Skeletal muscle tissue (tissue), 4 donors: Measurements from ENCODE around the gene PDZK1IP1. TPM values are rescaled to one million over a fixed set of nuclear protein-coding genes. Genes with fewer than 3 reads are reported as not detected.

ENCODE experiments used
- H3K27ac ChIP-seq: one replicate; pipeline ENCODE4 v1.7.0; 2013; ENCODE audit warnings: mild to moderate bottlenecking, low read depth, low read length, inconsistent platforms
- H3K27me3 ChIP-seq, 3 donors: one replicate each; pipeline ENCODE4 v1.7.0; 2013; ENCODE audit warnings: low read length in 3 of 3; ENCODE audit not compliant: control insufficient read depth in 3 of 3, insufficient read depth in 3 of 3
- H3K36me3 ChIP-seq, 3 donors: one replicate each; pipeline ENCODE4 v1.7.0; 2013; ENCODE audit warnings: low read length in 3 of 3; ENCODE audit not compliant: control insufficient read depth in 3 of 3, insufficient read depth in 3 of 3
- H3K4me1 ChIP-seq, 3 donors: one replicate each; pipeline ENCODE4 v1.7.0; 2013; ENCODE audit warnings: low read length in 3 of 3, mild to moderate bottlenecking in 3 of 3; ENCODE audit not compliant: control insufficient read depth in 3 of 3, insufficient read depth in 3 of 3
- H3K4me3 ChIP-seq, 3 donors: one replicate each; pipeline ENCODE4 v1.7.0; 2013; ENCODE audit warnings: low read length in 3 of 3
- H3K9ac ChIP-seq, 3 donors: one replicate each; pipeline ENCODE4 v1.7.0; 2013; ENCODE audit warnings: low read length in 3 of 3, mild to moderate bottlenecking in 3 of 3, moderate library complexity in 2 of 3, low read depth in 1 of 3
- H3K9me3 ChIP-seq, 3 donors: one replicate each; pipeline ENCODE4 v1.7.0; 2013; ENCODE audit warnings: low read length in 3 of 3; ENCODE audit not compliant: control insufficient read depth in 3 of 3
- total RNA-seq: library from RNA; depleted of rRNA; stranded (reverse); fragments of >200 nt; gene quantifications from one replicate; pipeline ENCODE4 v1.2.3, GENCODE V29; 2014
- donor health status: Osteomylitis.

PDZK1IP1 gene, protein sequence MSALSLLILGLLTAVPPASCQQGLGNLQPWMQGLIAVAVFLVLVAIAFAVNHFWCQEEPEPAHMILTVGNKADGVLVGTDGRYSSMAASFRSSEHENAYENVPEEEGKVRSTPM
- total RNA-seq = not detected

DNA sequence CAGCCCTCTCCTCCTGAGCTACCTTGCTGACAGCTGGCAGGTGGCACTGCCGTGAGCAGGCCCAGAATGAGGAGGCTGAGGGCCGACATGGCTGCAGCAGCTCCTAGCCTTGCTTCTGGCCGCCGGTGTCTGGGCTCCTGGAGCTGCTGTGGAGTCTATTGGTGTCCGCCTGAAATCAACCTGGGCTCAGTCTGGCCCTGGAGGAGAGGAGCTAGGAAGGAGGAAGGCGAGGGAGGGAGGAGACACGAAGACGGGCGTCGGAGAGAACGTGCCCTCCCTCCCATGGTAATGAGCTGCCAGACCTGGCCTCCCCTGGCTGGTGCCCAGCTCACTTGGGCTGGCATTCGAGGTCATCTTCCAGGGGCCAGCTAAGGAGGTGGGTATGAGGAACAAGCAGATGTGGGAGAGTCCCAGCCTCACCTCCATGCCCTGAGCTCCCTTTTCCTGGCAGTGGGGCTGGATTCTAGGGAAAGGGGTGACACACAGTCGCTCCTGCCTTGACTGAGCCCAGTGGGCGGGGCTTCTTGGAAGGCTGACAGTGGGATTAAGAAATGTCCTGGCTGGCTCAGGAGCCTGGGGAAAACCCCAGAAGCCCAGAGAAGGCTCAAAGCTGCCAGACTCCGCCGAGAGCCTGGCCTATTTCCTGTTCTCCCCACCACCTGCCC lies at the start of gene PDZK1IP1:
Gene PDZK1IP1 (minus strand): TSS at position 193 of the 665 bp plus-strand sequence. CDS start 104 bp downstream, at position 89.
- H3K9me3 ChIP-seq = no peaks in the 10 kb centered on the region
- peaks cover 24 to 38% (median 26%) of the 10 kb centered on the region in 3 donors for H3K4me1 ChIP-seq
- no peaks in the 10 kb centered on the region for H3K27me3 ChIP-seq
- peak within 1 kb of the TSS in 1 of 3 donors; percentile 41 for H3K4me3 ChIP-seq
- peak within 1 kb of the TSS; percentile 46 for H3K27ac ChIP-seq
- H3K36me3 ChIP-seq = no peaks in the 10 kb centered on the region
- H3K9ac ChIP-seq = peak within 1 kb of the TSS; percentile 12 to 54 (median 40)

DNA sequence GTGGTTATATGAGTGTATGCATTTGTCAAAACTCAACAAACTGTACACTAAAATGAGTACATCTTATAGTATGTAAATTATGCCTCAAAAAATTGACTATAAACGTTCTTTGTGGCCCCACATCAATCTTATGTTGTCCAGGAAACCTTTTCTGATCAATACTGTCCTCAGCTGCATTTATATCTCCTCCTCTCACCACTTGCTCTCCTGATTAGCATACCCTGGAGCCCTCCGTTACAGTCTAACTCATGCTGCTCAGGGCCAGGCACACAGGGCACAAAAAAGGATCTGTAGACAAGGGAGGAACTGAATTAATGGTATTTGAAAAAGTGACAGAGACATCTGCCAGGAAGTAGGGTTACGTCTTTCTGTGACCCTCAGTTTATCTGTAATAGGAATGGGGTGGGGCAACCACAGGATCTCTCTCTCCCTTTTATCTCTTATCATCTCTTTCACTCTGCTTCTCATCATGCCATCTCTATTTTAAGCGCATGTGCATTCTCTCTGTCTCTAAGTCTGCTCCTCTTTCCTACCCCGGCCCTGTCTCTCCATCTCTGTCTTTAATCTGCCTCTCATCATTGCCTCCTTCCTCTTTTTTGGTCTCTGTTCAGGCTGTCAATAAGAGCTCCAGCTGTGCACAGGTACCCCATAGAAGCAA lies 49.2 kb upstream of the PDZK1IP1 start:
- Histone ChIP-seq H3K27ac (no peak overlapping the region), H3K36me3 (no peaks in the 10 kb centered on the region), H3K4me1 (peaks cover 0 to 6% (median 2%) of the 10 kb centered on the region in 3 donors), H3K27me3 (peaks cover 13 to 19% (median 14%) of the 10 kb centered on the region in 3 donors), H3K4me3 (no peak overlapping the region), H3K9ac (no peak overlapping the region), H3K9me3 (no peaks in the 10 kb centered on the region)

DNA sequence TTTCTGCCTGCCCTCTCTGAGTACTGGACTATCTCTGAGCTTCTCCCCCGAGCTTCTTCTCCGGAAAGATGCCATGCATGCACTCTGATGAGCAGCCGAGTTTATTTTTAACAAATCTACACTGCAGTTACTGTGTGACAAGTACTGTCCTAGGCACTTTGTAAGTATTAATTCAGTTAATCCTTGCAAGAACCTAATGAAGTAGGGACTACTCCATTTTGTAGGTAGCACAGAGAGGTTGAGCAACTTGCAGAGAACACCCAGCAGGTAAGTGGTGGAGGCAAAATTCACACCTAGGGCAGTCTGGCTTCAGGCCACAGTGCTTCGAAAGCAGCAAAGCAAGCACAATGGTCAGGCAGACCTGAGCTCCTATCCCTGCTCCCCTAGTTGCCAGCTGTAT lies 46.0 kb upstream of the PDZK1IP1 start:
- peaks cover 6 to 13% (median 9%) of the 10 kb centered on the region in 3 donors for H3K4me1 ChIP-seq
- no peaks in the 10 kb centered on the region for H3K9me3 ChIP-seq
- no peak overlapping the region for H3K4me3 ChIP-seq
- no peaks in the 10 kb centered on the region for H3K36me3 ChIP-seq
- H3K9ac ChIP-seq = peak overlapping the region in 1 of 3 donors; percentile 16
- no peak overlapping the region for H3K27ac ChIP-seq
- H3K27me3 ChIP-seq = peaks cover 31 to 44% (median 34%) of the 10 kb centered on the region in 3 donors

DNA sequence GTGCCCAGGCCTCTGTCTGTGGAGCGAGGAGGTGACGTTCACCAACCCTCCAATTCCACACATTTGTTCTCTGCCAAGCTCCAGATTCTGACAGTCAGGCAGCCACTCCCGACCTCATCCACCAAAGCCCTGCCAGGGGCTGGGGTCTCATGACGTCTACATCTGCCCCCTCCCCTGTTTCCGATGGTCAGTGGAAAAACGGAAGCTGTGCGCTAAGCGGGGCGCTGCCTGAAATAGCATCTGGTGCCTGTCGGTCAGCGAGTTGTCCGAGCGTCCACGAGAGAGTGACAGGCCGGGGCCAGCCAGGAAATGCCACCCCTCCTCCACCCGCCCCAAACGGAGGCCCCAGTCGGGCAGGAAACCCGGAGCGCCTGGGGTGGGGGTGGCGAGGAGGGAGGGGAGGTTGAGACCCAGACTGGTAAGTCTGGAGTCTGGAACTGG lies 45.4 kb upstream of the PDZK1IP1 start:
- H3K4me3 ChIP-seq = peak overlapping the region in 2 of 3 donors; percentile 10 to 13
- H3K4me1 ChIP-seq = peaks cover 6 to 14% (median 9%) of the 10 kb centered on the region in 3 donors
- H3K9ac ChIP-seq = peak overlapping the region in 2 of 3 donors; percentile 16 to 46
- H3K36me3 ChIP-seq = no peaks in the 10 kb centered on the region
- H3K27ac ChIP-seq = peak overlapping the region; percentile 12
- H3K9me3 ChIP-seq = no peaks in the 10 kb centered on the region
- peaks cover 37 to 50% (median 39%) of the 10 kb centered on the region in 3 donors for H3K27me3 ChIP-seq

DNA sequence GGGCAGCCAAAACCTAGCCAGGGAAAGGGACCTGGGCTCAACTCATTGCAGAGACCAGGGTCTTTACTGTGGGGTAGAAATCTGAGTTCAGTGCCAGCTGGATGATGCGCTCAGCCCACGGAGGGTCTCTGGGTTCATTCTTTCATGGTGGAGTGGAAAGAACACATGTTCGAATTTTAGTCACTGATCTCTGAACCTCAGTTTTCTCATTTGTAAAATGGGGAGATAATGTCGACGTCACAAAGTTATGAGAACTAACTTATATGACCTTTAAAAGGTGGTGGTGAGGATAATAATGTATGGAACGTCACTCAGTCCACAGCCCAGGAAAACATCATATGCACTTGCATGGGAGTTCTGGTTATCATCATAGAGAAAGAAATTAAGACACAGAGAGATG lies 43.4 kb upstream of the PDZK1IP1 start:
- Histone ChIP-seq H3K27ac (no peak overlapping the region), H3K9ac (no peak overlapping the region), H3K27me3 (peaks cover 57 to 70% (median 60%) of the 10 kb centered on the region in 3 donors), H3K9me3 (no peaks in the 10 kb centered on the region), H3K4me1 (peaks cover 6 to 14% (median 9%) of the 10 kb centered on the region in 3 donors), H3K36me3 (no peaks in the 10 kb centered on the region), H3K4me3 (no peak overlapping the region)

DNA sequence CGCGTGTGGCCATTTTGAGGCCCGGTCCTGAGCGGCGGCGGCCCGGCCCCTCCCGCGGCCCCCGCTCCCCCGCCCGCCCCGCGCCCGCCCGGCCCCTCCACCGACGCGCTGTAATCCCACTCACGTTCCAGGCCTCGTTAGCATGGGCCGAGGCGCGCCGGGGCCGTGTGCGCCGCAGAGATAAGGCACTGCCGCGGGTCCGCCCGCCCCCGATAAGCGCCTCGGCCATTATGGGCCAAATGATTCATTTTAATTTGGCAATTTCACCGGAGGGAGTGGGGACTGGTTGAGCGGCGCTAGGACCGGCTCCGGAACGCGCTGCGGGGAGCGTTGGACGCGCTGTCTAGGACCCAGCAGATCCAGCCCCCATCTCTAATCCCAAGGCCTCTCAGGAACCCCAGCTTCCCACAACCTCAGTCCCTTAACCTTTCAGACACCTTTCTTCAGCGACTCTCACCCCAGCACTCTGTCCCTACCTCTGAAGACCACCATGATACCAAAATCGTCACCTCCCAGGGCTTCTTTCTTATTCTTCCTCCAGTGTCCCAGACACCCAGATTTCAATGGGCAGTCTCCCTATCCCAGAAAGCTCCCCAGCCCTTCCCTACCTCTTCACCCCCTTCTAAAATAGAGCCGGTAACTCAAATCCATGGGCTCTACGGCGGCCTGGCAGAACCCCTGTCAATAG lies 42.5 kb upstream of the PDZK1IP1 start, which contains the start of gene TAL1:
Gene TAL1 (minus strand): TSS at position 39 of the 688 bp plus-strand sequence. CDS start 6,337 bp downstream, outside the sequence.
- H3K4me1 ChIP-seq = peaks cover 6 to 17% (median 9%) of the 10 kb centered on the region in 3 donors
- peaks cover 66 to 76% (median 69%) of the 10 kb centered on the region in 3 donors for H3K27me3 ChIP-seq
- H3K36me3 ChIP-seq = no peaks in the 10 kb centered on the region
- H3K9ac ChIP-seq = peak within 1 kb of the TSS; percentile 59 to 77 (median 62)
- H3K9me3 ChIP-seq = no peaks in the 10 kb centered on the region
- H3K4me3 ChIP-seq = peak within 1 kb of the TSS; percentile 55 to 76 (median 74)
- peak within 1 kb of the TSS; percentile 84 for H3K27ac ChIP-seq

DNA sequence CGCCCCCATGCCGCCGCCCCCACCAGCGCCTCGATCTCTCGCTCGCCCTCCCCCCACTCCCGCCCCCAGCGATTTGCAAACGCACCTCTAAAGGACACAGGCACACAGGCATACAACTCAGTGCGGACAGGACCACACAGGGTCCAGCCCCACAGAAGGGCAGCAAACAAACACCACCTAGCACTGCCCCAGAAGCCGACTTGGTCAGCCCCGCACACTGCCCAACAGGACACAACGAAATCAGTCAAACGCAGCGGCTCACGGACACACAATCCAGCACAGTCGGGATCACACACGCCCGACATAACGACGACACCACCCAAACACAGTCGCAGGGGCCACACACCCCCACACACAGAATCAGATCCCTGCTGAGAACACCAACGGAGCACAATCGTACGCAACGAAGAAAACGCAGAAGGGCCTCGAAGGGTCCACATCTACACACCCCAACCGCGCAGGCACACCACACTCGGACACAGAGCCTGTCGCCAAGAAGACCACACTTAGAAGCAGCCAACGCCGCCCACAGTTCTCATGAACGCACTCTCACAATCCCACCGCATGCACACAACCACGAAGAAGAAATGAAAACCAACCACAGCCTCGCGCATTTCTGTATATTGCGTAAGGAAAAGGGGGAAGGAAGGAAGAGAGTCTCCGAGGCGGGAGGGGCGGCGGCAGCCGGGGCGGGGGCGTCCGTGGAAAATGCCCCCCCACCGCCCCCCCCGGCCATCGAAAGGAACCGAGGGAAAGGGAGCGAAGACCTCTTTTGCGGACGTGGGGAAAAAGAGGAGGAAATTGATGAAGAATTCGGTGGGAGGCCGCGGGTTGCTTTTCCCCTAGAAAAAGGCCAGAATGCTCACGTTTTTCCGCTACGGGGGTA lies 41.7 kb upstream of the PDZK1IP1 start:
- peak overlapping the region; percentile 84 for H3K27ac ChIP-seq
- H3K9me3 ChIP-seq = no peaks in the 10 kb centered on the region
- peaks cover 8 to 18% (median 9%) of the 10 kb centered on the region in 3 donors for H3K4me1 ChIP-seq

DNA sequence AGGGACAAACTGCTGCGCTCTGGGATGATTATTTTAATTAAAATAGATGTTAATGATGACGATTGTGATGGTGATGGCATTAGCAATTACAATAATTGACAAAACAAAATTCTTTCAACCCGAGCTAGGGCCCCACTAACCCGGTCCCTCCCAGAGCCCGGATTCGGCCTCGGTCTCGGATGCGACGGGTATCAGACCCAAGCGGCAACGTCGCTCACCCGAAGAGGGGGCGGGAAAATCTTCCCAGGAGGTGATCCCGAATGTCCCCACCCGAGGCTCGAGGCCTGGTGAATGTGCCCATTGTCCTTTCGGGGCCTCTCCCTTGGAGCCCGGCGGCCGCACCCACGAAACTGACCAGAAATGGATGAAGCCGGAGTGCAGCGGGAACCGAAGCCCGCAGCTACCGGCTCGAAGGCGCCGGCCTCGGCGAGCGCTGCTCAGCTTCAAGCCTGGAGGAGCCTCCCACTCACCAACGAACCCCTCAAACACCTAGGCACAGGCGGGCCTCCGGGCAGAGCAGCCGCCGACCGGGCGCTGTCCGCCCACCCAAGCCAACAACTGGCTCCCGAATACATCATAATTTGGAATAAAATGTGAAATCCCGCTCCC lies 41.0 kb upstream of the PDZK1IP1 start:
- peaks cover 81 to 88% (median 82%) of the 10 kb centered on the region in 3 donors for H3K27me3 ChIP-seq
- no peaks in the 10 kb centered on the region for H3K9me3 ChIP-seq
- H3K4me3 ChIP-seq = peak overlapping the region; percentile 52 to 76 (median 74)
- peaks cover 9 to 19% (median 10%) of the 10 kb centered on the region in 3 donors for H3K4me1 ChIP-seq
- H3K27ac ChIP-seq = peak overlapping the region; percentile 58
- peak overlapping the region; percentile 7 to 62 (median 47) for H3K9ac ChIP-seq
- H3K36me3 ChIP-seq = no peaks in the 10 kb centered on the region

More for the DNA sequence above, 41.7 kb upstream of the PDZK1IP1 start:
- peak overlapping the region; percentile 59 to 77 (median 62) for H3K9ac ChIP-seq
- H3K27me3 ChIP-seq = peaks cover 74 to 84% (median 75%) of the 10 kb centered on the region in 3 donors
- no peaks in the 10 kb centered on the region for H3K36me3 ChIP-seq
- H3K4me3 ChIP-seq = peak overlapping the region; percentile 55 to 76 (median 74)
